Measurements from ENCODE around the gene PDCD1.
"Not testable (repeated sequence)": the region's sequence is repeated elsewhere in the genome, so short reads cannot be mapped to it uniquely, and the experiment has no call there.

The PDCD1 gene

DNA sequence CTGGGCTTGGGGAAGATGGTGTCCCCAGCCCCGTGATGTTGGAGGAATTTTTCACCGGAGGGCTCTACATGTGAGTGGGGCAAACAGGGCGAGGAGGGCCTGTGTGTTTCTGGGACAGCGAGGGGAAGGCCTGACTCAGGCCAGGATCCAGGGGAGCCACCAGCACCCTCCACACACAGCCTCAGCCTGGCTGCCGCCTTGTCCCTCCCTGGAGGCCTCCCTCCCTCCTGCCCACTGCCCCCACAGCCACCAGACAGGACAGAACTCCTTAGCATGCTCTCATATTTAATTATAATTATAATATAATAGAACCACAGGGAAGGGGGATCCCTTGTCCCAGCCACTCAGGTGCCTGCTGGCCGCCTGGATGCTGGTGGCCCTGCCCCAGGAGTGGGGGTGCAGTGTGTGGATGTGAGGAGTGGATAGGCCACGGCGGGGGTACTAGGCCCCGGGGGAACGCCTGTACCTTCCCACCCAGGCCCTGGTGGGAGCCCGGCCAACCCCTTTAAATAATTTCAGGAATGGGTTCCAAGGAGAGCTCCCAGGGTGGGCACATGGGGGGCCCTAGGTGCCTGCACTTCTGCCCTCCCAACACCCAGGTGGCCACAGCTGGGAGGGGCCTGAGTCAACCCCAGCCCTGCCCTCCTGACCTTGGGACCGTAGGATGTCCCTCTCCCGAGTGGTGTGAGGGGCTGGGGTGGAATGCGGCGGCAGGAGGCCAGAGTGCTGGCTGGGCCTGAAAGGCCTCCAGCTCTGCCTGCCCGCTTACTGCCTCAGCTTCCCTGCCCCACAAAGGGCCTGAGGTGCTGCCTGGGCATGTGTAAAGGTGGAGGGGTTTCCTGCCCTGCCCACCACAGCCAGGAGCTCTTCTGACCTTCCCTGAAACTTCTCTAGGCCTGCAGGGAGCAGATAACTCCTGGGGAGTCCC is 8.8 kb downstream of the PDCD1 start:
- DNase-seq: peak; percentile 25

DNA sequence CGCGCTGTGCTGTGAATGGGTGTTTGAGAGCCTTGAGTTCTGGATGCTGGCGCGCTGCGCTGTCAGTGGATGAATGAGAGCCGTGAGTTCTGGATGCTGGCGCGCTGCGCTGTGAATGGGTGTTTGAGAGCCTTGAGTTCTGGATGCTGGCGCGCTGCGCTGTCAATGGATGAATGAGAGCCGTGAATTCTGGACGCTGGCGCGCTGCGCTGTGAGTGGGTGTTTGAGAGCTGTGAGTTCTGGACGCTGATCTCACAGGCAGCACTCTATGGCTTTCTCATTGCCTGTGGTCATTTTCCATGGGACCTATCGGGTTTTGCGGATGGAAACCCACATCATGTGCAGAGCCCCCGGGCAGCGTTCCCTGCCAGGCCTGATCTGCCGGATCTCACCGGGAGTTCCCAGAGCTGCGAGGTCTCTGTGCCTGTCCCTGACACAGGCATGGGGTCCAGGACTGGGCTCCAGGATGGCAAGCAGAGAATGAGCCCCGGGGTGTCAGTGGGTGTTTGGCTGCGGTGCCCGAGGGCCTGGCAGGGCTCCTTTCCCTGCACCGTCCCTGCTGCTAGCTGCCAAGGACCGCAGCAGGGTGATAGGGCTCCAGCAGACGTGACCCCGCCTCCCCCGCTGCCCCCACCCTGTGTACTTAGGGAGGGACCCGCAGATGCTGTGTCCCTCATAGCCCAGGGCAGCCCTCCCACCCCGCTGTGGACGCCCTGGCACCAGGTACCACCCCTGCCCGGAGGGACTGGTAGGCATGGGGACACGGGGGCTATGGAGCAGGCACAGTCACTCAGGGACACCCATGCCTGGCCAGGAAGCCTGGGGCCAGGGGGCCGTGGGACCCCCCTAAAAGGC is 9.7 kb downstream of the PDCD1 start:
- no peak for DNase-seq

DNA sequence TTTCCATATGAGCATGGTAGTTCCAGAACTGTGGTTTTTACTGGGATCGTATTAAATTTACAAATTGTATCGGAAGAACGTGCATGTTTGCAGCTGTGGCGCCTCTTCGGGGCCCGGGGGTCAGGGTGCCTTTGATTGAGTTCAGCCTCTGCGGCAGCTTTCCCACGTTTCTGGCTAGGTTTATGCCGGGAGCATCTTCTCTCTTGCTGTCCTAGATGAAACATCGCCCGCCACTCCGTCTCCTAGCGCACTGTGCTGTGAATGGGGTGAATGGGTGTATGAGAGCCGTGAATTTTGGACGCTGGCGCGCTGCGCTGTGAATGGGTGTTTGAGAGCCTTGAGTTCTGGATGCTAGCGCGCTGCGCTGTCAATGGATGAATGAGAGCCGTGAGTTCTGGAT is 12.3 kb downstream of the PDCD1 start:
- DNase-seq: no peak

DNA sequence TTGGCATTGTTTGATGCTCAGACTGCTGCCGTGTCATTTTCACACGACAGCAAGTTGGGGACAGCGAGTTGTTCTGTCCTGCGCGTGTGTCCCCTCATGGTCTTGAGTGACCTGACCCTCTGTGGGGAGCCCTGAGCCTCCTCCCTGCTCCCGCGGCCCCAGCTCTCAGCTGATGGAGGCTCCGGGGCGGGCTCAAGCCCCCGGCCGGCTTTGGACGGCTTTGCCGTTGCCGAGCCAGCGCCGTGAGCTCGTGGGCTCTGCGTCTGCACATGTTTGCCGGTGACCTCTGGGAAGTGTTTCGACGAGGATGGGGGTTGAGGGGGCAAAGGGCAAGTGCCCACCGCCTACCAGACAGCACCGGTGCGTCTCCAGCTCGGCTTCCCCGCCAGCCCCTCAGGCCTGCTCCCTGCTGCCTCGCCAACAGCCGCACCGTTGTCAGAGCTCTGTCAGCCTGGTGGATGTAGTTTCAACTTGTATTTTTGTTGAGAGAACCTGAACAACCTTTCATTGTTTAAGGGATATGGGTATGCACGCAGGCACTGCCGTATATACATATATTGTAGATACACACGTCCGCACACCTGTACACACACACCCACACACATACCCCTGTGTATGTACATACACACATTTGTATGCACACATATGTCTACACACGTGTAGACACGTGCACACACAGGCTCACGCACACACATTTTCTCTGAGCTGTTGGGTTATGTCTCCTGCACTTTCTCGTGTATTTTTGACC is 13.7 kb downstream of the PDCD1 start:
- DNase-seq: no peak

DNA sequence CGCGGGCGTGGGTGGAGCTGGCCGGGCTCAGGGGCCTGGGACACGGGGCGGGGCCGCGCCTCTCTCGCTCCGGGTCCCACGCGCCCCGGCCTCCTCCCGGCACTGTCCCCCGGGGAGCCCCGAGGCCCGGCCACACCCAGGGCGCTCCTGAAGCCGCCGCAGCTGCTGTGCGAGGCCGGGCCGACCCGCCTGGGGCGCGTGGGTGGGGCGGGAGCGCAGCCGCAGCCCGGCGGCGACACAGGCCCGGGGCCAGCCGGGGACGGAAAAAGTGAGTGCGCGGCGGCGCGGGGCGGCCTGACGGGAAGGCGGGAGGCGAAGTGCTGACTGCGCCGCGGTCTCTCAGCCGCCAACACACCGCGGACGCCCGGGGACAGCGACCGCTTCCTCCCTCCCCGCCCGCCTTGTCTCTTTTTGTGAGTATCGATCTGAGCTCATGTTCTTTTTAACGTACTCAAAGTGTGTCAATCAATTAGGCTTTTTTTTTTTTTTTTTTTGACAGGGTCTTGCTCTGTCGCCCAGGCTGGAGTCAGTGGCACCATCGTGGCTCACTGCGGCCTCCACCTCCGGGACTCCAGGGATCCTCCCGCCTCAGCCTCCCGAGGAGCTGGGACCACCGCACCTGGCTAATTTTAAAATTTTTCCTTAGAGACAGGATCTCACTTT is 14.5 kb downstream of the PDCD1 start:
- DNase-seq: peak; percentile 88

DNA sequence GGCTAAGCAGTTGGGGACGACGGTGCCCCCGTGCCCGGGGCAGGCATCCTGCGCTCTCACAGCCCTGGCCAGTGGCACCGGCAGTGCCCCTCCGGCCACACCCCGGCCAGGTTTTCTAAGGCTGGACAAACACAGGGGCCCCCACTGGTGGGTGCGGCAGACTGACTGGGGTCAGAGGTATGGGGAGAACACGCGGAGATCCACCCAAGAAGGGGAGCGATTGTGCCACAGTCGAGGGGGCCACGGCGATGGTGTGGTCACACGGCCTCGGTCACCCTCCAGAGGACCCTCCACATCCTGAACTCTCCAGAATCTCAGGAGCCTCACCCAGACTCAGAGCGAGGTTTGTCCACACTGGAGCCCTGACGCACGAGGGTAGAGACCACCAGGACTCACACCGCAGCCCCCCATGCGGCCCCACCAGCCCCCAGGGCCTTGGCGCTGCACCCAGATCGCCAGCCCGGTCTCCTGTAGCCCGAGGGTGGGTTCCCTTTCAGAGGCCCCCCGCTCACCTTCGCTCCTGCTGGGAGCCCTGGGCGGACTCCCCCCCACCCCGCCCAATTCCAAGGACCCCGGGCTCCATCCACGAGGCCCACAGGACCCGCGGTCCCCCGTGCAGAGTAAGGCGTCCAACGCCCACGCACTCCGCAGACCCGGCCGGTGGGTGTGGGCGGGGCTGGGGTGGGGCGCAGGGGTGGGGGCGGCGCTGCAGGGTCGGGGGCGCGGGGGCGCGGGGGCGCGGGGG is 15.2 kb downstream of the PDCD1 start:
- DNase-seq: no peak

DNA sequence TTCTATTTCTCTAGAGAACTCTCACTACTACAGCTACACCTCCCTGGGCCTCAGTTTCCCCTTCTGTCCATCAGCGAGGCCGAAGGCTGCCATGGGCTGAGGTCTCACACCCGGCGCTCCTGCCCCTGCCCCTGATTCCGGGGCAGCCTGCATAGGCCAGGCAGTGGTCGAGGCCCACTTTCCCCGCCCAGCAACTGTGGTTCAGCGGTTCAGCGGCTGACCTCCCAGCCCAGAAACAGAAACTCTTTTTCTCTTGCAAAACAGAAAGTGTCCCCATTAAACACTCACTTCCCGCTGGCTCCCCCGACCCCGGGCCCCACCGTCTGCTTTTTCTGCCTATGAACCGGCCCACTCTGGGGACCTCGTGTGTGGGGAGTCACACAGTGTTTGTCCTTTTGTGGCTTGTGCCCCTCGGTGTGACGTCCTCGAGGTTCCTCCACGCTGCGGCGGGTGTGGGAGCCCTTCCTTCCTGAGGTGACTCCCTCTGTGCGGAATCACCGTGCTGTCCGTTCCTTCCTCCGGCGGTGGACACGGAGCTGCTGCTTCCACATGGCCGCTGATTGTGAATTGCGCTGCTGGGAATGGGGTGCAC is 16.0 kb downstream of the PDCD1 start:
- DNase-seq: no peak

DNA sequence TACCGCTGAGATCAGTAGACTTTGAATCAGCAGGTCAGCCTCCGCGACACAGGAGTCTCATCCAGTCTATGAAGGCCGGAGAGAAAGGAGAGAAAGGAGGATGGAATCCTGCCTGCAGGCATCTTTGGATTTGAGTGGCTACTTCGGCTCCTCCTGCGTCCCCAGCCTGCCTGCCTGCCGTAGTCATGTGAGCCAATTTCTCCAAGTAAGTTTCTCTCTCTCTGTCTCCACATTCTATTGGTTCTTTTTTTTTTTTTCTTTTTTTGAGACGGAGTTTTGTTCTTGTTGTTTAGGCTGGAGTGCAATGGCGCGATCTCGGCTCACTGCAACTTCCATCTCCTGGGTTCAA is 16.7 kb downstream of the PDCD1 start:
- no peak for DNase-seq

DNA sequence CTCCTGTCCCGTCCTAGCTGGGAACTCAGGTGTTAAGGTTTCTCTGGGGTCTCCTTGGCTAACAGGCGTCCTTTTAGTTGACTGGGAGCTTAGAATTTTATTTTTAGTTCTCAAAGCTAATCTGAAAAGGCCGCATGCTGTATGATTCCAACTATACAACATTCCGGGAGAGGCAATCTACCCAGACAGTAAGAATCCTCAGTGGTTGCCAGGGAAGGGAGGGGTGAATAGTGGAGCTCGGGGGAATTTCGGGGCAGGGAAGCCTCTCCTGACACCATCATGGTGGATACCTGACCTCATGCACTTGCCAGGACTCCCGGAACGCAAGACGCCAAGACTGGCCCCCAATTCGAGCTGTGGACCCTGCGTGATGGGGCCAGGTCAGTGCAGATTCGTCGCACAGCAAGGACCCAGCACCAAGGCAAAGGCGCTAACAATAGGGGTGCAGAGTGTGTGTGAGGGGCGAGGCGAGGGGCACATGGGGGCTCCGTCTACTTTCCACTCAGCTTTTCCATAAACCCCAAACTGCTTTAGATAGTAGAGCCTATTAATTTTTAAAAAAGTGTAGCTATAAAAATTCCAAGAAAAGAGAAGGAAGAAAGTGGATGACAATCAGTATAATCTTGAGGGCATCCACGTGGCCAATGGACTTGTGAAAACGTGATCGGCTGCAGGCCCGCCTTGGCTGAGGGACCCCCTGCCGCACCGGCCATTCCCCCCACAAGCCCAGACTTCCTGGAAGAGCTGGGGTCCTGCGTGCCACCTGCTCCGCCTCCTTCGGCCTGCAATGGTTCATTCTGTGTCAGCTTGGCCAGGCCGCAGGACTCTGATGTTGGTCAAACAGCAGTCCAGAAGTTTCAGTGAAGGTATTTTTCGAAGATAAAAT is 17.3 kb downstream of the PDCD1 start:
- DNase-seq: no peak

DNA sequence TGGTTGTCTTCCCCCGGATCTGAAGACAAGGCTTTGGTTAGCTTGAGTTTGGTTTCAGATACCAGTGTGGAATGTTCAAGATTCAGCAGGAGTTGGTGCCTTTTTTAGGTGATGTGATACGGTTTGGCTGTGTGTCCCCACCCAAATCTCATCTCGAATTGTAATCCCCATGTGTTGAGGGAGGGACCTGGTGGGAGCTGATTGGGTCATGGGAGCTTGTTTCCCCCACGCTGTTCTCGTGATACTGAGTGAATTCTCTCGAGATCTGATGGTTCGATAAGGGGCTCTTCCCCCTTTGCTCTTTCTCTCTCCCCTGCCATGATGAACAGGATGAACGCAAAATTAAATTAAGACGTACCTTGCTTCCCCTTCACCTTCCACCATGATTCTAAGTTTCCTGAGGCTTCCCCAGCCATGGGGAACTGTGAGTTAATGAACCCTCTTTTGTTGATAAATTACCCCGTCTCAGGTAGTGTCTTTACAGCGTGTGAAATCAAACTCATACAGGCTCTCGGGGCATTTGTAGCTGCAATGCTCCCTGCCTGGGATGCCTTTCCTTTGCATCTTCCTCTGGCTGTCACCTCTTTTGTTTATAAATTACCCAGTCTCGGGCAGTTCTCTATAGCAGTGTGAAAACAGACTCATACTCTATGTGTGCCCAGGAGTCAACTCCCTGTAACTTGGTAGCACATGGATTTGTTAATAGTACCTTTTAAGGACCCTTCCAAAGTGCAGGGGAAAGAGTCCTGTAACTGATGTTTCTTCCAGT is 21.3 kb downstream of the PDCD1 start:
- DNase-seq: no peak

DNA sequence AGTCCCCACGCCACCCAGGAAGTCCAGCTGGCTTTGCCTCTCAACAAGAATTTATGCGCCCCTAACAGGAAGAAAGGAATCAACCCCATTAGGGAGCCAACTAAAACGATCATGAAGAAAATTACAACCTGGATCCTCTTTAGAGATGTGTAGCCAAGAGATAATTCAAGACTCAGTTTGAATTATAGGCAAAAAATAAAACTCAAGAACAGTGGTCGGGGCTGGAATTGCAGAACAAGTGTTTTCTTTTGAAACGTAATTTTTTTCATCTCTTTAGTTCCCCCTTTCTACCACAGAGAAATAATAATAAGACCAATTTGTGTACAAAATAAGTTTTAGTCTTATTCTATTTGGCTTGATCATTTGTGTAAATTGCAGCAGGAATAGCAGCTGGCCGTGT is 22.4 kb downstream of the PDCD1 start:
- DNase-seq: no peak

DNA sequence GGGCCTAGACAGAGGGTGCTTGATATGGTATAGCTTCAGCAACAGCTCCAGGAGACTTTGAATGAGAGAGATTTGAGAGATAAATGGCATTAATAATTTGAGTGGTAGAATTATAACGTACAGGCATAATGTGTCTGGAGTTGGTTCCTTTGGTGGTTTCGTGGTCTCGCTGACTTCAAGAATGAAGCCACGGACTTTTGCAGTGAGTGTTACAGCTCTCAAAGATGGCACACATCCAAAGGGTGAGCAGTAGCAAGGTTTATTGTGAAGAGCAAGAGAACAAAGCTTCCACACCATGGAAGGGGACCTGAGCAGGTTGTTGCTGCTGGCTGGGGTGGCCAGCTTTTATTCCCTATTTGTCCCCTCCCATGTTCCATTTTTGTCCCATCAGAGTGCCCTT is 23.1 kb downstream of the PDCD1 start:
- DNase-seq: no peak

DNA sequence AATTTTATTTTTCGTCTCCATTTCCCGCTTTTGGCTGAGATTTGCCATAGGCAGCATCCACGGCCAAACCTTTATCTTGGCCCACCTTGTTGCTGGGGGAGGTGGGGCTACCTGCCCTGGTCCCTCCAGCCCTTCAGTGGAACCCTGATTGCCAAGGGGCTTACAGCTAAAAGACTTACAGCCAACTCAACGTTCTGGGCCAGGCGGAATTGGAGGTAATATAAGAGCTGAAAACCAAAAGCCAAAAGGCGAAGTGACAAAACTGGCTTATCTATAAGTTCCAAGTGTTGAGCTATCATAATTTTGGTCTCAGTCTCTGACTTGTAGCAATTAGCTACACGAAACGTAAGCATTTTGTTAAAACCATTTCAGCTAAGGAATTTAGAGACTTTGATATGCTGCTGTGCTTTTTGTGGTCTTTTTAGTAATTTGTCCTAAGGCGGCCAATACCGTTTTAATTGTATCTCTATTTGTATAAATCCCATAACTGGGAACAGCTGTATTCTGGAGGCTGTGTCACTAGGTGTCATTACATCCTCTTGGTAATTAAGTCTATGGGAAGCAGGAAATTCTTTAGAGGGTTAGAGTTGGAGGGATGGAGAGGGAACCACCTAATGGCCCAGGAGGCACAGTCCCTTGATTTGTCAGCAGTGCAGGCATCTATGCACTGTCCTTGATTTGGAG is 24.0 kb downstream of the PDCD1 start:
- no peak for DNase-seq

DNA sequence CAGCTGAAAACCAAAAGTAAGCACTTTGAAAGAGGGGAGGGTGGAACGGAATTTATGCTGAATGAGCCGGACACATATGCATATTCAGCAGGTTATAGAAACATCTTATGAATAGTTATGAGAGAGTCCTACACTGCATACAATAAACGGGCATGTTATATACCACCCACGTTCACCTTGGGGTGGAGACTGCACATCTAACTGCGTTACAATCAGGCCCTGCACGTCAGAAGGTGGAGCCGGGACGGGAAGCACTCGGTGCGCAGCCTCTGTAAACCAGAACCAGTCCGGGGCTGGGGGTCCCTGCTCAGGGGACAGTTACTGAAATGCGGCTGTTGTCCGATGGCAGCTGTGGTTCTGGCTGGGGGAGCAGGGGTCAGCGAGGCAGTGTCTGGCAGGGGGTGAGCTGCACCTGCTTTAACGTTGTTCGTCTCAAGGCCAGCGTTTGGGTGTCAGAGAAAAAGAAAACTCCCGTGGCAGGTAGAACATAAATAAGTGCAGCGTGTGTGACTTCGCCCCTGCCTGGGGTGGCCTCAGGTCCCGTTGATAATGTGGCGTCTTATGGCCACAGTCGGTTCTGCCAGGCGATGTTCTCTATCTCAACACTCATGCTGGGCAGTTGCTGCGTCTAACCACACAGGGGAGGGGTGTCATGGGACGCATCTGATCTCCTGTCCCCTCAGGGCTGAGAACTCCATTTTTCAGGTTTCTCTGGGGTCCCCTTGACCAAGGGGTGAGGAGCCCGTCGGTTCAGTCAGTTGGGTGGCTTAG is 24.8 kb downstream of the PDCD1 start:
- not testable (repeated sequence) for DNase-seq

DNA sequence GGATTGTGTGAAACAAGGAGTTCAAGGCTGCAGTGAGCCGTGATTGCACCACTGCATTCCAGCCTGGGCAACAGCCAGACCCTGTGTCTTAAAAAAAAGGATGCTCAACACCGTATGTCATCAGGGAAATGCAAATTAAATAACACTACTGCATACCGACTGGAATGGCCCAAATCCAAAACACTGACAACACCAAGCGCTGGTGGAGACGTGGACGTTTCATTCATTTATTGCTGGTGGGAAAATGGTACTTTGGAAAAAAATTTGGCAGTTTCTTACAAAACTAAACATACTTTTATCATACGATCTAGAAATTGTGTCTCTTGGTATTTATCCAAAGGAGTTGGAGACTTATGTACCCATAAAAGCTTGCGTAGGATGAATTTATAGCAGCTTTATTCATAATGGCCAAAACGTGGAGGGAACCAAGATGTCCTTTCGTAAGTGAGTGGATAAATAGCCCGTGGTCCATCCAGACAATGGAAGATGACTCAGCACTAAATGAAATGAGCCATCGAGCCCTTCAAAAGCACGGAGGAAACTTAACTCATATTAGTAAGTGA is 25.5 kb downstream of the PDCD1 start:
- DNase-seq: no peak

DNA sequence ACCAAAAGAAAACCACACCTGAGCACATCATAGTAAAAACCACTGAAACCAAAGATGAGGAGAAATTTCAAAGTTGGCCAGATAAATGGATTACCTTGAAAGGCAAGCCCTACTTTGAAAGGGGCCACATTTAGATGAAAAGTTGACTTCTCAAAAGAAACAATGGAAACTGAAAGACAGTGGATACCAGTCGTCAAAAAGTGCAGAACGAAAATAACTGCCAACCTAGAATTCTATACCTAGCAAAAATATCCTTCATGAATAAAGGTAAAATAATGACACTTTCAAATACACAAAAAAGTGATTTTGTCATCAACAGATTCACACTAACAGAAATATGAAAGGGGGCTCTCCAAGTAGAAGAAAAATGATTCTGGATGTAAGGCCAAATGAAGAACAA is 31.3 kb downstream of the PDCD1 start:
- no peak for DNase-seq

DNA sequence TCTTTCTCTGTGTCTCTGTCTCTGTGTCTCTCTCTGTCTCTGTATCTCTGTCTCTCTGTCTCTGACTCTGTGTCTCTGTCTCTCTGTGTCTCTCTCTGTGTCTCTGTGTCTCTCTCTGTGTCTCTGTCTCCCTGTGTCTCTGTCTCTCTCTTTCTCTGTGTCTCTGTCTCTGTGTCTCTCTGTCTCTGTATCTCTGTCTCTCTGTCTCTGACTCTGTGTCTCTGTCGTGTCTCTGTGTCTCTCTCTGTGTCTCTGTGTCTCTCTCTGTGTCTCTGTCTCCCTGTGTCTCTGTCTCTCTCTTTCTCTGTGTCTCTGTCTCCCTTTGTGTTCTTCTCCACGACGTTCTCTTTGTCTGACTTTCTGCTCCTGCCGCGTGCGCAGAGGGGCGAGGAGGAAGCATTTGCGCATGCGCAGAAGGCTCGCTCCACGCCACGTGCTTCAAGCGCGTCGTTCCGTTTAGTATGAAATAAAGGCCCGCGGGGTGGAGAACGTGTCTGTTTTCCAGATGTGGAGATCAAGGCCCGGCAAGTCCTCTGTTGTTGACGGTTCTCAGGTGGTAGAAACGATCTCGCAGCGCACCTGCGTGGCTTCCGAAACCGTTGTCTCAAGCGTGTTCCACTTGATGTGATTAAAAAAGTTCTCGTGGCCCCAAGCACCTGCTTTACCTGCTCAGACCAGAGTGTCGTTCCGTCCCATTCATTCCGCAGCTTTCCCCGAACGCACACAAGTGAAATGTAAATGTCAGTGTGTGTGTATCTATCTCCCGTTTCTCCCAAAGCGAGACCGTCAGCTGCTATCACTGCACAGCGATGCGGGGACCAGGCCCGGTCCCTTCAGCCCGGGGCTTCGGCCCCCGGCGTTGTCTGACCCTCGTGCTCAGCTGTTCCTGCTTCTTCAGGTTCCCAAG is 34.9 kb downstream of the PDCD1 start:
- DNase-seq: not testable (repeated sequence)
